ENCODE data around the gene PTPRJ.

PTPRJ gene

DNA sequence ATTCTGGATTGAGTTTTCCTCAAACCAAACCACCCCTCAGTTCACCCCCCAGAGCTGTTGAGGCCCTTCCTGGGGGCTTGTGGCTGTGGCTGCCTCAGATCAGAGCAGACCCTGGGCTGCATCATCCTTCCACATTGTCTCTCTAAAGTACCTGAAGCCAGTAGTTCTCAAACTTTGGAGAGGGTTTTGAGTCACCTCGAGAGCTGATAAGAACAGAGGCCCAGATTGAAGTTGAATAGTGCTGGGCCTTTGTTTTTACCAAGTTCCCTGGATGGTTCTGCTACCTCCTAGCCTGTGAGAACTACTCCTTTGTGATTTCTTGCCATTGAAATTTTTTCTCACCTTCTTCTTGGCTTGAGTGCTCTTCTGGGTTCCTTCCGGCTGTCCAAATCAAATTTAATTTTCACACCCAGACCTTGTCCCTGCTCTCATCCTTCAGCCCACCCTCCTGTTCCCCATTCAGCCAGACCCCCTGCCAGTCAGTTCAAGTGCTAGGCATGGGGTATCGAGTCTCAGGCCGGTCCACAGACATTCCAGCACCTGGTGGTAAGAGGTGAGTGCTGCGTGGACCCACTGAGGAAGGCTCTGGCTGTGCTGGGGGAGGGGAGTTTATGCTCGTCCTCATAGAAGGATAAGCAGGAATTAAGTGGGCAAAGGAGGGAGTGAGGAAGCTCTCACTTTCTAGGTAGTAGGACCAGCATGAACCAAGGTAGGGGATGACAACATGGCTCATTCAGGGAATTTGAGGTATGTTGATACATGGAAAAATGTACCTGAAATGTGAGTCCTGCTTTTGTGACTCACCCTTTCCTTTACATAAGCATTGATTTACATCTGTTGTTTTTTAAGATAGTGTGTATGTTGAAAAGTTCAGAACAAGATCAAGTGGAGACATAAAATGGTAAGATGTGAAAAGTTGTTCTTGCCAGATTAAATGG lies 116.5 kb downstream of the PTPRJ start:
- DNase-seq: no peak

DNA sequence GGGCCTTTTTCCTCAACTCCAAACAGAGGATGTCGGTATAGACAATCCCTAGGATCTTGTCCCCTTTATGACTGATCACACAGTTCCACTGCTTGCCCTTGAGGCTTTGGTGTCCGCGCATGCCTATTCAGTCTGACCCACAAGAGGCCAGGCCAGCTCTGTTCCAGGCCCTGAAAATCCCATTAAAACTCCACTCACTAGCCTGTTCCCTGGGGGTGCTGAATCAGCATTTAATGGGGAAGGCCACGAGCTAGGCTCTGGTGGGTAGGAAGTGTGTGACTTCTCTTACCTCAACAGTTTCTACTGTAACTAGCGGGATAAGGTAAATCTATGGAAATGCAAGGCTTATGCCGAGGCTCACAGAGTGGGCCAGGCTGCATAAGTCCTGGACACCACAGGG lies 117.7 kb downstream of the PTPRJ start:
- no peak for DNase-seq

DNA sequence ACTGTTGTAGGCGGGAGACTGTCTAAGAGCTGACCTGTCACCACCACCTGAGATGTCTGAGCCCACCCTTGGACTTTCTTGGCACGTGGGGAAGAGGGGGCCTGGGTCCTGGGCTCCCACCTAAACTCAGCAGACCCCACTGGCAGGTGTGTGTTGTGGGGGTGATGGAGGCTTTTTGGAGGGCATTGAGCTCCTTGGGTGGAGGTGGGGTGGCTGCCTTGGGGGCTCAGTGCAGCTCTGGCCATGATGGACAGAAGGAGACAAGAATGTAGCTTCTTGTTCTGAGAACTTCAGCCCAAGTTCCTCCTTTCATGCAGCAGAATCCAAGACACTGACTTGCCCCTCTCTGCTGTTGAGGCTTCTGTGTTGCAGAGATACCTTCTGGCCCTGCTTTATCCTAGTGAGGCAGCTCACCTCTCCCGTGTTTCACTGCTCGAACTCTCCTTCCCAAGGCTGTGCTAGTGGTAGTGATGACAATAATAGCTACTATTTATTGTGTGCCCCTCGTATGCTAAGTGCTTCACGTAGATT lies 119.6 kb downstream of the PTPRJ start:
- DNase-seq: no peak

DNA sequence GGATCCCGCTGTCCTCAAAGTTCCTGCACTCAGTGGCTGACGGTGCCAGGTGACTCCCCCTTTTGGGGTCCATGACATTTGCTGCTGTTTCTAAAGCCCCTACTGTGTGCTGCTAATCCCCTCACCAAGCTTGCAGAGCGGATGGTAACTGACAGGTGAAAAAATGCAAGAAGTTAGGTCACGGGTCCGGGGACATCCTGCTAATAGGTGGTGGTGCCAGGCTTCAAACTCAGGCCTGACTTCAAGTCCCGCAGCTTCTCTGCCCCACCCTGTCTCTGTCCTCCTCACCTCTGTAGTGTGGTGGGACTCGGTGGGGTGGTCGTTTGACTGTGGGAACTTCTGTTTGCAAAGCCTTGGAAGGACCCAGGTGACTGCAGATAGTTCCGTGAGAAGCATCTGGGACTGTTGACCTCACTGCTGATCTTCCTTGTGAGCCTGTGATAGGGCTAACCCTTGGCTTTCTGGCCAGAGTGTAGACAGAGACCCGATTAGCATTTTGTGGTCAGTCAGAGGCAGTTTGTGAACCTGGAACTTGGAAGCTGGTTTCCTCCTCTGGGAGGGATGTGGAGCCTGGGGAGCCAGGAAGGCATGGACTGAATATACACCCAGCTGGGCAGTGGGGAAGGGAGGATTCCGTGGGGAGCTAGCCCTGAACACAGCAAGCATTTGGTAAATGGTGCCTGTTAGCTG lies 120.8 kb downstream of the PTPRJ start:
- DNase-seq: no peak

DNA sequence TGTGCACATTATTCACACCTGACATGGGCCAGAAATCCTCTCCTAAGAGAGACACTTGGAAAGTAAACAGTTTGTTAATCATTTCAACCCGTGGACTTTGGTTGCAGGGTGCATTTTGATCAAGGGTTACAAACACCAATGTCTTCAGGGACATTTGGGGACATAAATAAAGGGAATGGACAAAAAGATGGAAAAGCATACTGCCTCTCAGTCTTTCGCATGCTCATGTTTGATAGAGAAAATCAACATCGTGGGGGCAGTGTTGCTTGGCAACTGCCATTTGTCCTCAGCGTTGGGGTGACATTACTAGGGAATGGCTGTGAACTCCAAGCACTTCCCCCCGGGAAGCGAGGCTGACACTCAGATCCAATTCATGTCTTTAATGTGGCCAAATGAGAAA lies 121.6 kb downstream of the PTPRJ start:
- no peak for DNase-seq

DNA sequence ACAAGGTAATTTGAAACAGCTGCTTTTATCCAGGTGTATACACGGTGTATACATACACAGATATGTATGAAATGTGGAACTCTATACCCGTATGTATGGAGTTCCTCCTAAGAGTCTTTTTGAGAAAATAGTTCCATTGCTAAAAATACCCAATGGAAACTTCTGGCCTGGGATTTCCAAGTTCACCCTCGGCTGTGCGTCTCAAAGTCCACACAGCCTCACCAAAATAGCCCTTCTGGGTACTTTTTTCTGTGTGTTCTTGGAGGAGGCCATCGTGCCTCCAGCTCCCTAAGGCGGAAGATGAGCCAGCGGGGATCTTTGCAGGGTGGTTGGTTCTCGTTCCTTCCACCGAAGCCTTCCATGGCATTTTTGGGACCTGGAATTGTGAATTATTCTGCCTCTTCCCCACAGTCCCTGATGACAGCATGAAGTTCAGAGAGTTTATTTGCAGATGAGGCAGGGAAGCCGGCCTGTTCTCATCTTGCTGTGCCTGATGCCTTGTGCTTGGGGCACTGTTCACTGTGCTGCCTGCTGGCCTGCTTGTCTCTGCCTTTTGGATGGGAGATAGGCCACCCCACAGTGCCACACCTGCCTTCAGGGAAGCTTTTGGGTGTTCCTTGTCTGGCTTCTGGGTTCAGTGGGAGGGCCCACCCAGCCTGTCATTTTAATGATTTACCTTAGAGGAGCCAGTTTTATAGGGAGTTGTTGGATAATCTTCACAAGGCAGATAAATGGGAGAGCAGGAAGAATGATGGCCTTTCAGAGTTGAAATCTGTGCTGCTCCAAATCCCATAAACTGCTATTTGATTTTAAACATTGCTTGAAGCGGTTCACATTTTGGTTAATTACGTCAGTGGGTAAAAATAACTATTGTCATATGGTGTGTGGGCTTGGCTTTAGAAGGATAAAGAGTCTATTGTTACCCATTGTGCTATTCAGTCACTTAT lies 123.5 kb downstream of the PTPRJ start:
- DNase-seq: no peak

DNA sequence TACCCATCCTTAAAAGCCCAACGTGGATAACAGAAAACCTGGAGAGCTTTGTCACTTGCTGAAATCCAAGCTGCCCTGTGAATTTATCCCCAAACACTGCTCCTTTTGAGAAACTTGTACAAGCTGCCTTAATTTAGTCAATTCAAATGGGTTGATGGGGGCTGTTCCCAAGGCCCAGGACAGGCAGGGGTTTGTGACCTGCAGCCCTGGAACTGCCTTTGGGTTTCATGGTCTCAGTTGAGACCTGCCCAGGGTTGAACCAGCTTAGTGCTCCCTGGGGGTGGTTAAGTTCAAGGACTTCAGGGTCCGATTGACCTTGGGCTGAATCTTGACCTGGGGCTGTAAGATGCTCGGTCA lies 124.2 kb downstream of the PTPRJ start:
- no peak for DNase-seq

DNA sequence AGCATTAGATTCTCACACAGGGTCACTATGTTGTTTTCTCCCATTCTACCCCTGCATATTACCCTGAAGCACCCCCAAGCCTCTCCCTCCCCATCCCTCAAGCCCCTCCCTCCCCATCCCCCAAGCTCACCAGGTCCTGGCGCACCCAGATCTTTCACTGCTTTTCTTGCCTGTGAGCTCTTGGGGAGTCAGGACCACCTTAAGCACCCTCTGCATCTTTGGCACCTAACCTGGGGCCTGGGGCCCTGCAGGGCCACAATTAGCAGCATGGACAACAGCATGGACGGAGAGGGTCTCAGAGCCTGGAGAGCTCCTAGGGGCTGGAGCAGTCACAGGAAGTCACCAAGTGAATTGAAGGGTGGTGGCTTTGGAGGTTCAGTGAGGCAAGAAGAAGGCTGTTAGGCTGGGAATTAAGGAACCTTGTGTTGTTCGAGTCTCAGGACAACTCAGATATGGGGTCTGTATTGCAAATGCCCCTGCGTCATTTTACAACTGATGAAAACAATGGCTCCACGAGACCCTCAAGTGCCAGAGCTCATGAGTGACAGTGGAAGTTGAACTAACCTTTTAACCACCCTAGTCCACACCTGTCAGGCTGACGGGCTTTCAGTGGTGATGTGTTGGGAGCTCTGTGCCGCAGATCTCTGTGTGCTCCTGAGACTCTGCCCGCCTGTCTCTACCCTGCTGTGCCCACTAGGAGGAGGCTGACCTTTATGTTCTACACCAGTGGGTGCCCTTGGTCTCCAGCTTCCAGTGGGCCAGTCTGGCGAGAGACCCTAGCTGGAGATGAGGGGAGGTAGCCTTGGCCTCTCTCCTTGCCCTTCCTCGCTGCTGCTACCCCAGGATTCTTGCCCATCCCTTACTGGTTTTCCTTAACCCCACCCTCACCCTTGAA lies 125.0 kb downstream of the PTPRJ start:
- no peak for DNase-seq

DNA sequence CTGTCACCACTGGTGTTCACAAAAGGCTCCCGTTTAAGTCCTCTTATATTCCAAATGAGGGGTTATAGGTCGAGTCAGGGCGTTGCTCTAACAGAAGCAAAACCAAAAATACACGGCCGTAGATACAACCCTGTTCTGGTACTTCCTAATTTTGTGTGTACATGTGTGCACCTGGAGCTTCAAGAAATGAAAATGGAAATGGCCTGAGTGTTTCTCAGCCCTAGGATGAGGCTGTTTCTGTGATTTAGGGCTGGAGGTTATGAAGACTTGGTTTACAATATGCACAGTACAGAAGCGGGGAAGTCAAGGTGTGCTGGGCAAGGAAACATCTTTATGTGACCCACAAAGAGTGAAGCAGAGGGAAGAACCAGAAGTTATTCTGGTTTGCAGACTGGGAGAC lies 125.8 kb downstream of the PTPRJ start:
- DNase-seq: no peak

DNA sequence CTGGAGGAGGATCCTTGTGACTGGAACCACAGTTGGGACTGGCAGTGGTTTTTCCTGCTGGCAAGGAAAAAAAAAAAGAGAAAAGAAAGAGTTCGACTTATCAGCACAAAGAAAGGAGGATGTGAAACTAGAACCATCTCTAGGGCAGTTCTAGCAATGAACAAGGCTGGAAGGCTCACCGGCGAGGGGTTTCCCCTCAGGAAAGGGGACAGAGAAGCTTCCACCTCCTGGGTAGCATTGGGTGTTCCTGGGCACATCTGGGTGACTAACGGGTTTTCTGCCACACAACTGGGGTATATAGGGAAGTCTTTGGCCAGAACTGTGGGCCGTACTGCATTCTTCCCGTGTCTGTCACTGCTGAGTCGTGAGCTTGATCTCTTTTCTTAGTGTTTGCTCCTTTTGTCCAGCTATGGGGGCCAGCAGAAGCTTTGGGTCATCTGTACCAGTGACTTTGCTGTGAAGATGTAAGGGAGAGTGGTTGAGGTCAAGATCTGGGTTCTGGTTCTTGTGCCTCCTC lies 126.9 kb downstream of the PTPRJ start:
- DNase-seq: no peak

DNA sequence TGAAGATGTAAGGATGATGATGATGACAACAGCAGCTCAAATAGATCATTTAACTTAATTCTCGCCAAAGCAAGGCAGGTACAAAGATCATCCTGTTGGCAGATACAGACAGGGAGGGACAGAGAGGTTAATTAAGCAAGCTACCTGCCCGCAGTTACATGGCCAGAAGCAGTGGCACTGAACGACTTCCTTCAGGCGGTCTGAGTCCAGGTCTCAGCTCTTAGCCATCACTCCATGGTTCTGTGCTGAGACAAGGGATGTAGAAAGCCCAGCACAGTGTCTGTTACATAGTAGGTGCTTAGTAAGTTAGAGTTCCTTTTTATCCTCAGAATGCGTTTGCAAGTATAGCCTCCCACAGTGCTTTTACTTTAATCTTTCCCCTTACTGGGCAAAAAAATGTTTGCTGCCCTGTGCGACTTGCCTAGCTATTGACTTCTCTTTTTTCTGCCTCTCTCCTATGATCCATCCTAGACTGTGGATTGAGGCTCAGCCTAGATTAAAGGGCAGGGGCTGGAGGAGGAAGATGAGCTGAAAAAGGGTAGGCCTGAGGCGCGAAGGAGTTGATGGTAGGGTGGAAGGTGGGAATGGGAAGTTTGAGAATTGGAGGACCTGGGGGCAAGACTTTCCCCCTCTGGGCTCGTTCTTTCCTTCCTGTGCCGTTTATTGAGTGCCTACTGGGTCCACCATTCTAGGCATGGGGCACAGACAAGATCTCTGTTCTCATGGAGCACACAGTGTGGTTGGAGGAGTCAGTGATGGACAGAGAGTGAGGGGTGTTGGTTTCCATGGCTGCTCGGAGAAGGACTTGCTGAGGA lies 128.1 kb downstream of the PTPRJ start:
- DNase-seq: no peak

DNA sequence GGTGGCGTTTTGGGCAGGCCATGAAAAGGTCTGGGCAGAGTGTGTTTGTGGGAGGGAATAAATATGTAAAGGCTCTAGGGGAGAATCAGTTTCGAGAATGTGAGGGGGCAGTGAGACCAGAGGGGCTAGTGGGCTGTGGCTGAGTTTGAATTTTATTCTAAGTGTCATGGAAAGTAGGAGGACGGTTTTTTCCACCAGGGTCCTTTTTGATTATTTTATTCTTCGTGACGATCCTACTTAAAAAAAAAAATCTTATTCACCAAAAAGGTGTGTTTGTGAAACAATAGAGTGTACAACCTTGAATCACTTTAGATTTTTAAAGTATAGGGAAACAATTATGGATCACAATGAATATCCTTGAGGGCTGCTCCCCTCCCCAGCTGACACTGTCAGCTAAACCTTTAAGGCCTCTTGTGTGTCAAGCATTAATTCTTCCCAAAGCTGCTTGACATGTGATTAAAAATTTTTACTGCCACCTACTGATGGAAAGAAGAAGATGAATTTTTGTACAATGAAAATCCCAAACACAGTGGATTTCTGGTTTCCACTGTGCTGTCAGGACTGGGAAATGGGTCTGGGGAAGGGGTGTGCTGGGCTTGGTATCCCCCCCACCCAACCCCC lies 128.8 kb downstream of the PTPRJ start:
- peak; percentile 40 to 75 for DNase-seq

DNA sequence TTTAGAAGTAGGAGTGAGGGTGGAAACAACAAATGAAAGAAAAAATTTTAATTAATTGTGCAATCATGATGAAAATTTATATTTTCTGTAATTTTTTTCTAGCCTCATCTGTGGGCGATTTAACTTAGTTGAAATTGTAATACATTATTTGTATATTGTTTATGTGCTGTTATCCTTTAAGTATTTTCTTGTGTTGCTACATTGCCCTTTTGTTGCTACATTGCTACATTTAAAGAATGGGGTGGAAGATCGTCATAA lies 130.1 kb downstream of the PTPRJ start:
- DNase-seq: no peak

DNA sequence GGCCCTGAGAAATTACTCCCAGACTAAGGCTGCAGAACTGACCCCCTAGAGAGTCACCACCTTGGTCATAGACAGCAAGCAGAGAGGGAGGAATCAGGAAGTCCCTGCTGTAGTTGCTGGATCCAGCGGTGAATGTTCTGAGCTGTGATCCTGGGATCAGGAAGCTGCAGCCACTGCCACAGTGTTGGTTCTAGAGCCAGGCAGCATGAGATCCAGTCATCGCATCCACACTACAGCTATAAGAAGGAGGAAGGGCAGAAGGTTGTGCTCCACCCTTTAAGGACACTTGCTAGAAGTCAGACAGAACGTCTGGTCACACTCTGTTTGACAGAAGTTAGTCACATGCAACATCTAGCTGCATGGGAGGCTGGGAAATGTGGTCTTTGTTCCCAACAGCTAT lies 131.5 kb downstream of the PTPRJ start:
- no peak for DNase-seq

DNA sequence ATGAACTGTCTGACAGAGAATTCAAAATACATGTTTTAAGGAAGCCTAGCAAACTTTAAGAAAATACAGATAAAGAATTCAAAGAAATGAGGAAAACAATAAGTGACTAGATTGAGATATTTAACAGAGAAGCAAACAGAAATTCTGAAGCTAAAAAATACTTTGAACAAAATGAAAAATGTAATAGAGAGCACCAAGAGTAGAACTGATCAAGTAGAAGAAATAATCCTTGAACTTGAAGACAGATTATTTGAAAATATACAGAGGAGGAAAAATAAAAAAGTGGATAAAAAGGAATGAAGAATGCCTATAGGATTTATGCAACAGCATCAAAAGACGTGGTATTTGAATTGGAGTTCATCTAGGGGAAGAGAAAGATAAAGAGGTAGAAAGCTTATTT lies 134.4 kb downstream of the PTPRJ start:
- DNase-seq: no peak

DNA sequence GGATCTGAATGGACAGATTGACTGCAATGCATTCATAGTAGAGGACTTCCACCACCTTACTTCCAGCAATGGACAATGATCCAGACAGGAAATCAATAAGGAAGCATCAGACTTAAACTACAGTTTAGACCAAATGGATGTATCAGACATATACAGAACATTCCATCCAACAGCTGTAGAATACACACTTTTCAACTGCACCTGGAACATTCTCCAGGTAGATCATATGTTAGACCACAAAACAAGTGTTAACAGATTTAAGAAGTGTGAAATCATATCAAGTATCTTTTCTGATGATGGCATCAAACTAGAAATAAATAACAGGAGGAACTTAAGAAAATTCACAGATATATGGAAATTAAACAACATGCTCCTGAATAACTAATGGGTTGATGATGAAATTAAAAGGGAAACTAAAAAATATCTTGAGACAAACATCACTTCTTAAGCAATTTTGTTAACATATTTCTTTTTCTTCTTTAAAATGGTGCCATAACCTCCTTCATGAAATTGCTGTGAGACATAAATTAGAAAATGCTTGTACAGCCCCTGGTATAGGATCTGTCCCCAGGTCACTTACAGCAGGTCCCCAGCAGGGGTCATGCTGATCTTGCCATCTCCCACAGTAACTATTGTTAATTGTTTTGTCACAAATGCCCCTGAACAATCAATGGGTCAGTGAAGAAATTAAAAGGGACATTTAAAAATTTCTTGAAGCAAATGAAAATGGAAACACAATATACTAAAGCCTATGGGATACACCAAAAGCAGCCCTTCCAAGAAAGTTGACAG lies 136.3 kb downstream of the PTPRJ start:
- DNase-seq: no peak

DNA sequence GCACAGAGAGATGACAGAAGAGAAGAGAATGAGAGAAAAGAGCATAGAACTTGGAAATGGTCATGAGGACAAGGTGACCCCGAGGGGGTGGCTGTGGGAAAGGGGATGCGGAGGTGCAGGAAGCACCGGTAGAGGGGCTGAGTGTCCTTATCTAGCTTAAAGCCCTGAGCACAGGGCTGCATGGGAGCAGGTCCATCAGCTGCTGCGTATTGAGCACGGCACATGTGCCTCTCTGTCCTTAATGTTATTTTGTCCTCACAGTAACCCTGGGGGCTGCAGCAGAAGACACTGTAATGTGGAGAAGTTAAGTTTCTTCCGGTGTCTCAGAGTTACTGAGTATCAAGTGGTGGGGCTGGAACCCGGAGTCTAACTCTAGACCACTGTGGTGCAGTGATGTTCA lies 141.9 kb downstream of the PTPRJ start:
- no peak for DNase-seq

DNA sequence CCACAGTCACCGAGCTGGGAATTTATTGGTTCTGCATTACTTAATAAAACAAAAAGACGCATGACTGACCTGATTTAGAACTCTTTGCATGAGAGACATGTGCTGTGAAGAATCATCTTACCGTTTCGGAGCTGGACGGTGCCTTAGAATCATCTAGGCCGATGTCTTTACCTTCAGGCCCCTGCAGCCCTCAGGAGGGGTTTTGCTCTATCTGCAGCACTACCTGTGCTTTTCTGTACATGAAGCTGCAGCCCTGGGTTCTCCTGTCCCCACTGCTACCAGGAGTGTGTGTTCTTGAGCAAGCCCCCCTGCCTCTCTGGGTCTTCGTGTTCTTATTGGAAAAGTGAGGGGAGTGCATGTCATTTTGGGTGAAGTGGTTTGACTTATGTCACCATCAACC lies 142.3 kb downstream of the PTPRJ start:
- DNase-seq: no peak

DNA sequence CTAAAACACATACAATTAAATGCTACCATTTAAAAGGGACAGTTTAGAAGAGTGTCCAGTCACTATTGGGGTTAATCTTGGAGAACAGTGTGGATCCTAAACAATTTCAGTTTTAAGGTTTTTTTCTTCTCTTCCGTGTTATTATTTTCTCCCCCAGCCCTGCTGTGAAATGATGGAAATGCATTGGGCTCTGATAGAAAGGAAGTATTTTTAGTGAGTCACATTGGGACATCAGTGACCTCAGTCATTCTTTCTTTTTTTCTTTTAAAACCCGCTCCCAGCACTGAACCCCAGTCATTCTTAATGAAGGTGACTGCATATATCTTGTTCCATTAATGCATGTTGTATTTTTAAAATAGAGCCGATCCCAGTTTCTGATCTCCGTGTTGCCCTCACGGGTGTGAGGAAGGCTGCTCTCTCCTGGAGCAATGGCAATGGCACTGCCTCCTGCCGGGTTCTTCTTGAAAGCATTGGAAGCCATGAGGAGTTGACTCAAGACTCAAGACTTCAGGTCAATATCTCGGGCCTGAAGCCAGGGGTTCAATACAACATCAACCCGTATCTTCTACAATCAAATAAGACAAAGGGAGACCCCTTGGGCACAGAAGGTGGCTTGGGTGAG lies 143.0 kb downstream of the PTPRJ start:
- no peak for DNase-seq

All from NCI-H446 (cell line).